ENCODE measurements around the gene ITIH4.

GRCh38 chr3:52774066-52774713 lies 56.3 kb downstream of the ITIH4 start:
- TF ChIP-seq FOXM1 (IDR thresholded peaks at IDR 0.05; ENCODE audit: borderline replicate concordance) (no peak), BHLHE40 (IDR thresholded peaks at IDR 0.05; ENCODE audit: borderline replicate concordance) (no peak), FOXK2 (IDR thresholded peaks at IDR 0.05) (no peak), HDGF (IDR thresholded peaks at IDR 0.05; ENCODE audit: borderline replicate concordance) (no peak), ZNF384 (IDR thresholded peaks at IDR 0.05) (no peak), TARDBP (IDR thresholded peaks at IDR 0.05) (no peak), SP1 (IDR thresholded peaks at IDR 0.05) (no peak)
